Left ventricle myocardium inferior (tissue), 1 donor: ENCODE results near the gene GEMIN4. TPM values are rescaled to one million over a fixed set of nuclear protein-coding genes. Genes with fewer than 3 reads are reported as not detected.

Source experiments
- DNase-seq: peaks from one replicate; pipeline ENCODE4 v3.0.0-alpha.2; 2020
- H3K27ac ChIP-seq: fragments of 200-600 bp; replicated peaks from 2 replicates; pipeline ENCODE4 v1.8.0; 2021
- H3K27me3 ChIP-seq: fragments of 200-600 bp; 2 replicates; pipeline ENCODE4 v1.8.0; 2021; ENCODE audit warnings: low read depth
- H3K36me3 ChIP-seq: fragments of 200-600 bp; 2 replicates; pipeline ENCODE4 v1.8.0; 2021
- H3K4me1 ChIP-seq: fragments of 200-600 bp; 2 replicates; pipeline ENCODE4 v1.8.0; 2021
- H3K4me3 ChIP-seq: fragments of 200-600 bp; 2 replicates; pipeline ENCODE4 v1.8.0; 2021; ENCODE audit warnings: mild to moderate bottlenecking, moderate library complexity
- H3K9me3 ChIP-seq: fragments of 200-600 bp; replicated peaks from 2 replicates; pipeline ENCODE4 v1.8.0; 2021
- intact Hi-C: fragments of 100-400 bp; cut with micrococcal nuclease; formaldehyde crosslinking; loops from one replicate; pipeline ENCODE4 v1.11.0; 2022
- total RNA-seq: library from RNA; stranded (reverse); fragmentation: NEBNext Ultra II Directional; extraction: Animal tissue kit (Norgen Biotek cat#: 25700); gene quantifications from one replicate; pipeline ENCODE4 v1.2.1, GENCODE V29; 2021
- TF ChIP-seq, protein P1 (sequence below): fragments of 200-600 bp; IDR thresholded peaks from 2 replicates; pipeline ENCODE4 v1.8.0; 2021; ENCODE audit warnings: antibody characterized with exemption, mild to moderate bottlenecking, borderline replicate concordance
- donor health status: DM: no; HTN: yes; CAD: no; lungs with severe emphysema.

The GEMIN4 gene
- total RNA-seq, 1 donor from 2014 or later = 11.1 TPM

DNA sequence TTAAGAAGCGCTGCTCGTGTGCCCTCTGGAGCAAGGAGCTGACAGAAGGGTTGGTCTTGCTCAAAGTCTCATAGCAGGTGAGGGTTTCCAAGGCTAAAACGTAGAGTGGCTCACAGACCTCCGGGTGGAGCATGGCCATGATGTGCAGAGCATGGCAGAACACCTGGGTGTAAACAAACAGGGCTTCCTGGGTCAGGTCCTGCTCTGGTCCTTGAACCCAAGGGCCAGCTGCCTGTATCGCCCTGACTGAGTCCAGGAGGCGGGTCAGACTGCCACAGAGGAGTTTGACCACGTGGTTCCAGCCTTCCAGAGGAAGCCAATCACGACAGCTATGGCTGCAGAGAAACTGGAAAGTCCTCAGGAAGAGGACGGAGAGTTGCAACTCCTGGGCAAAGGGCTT lies 7.1 kb downstream of the GEMIN4 start:
- TF ChIP-seq, protein P1, sequence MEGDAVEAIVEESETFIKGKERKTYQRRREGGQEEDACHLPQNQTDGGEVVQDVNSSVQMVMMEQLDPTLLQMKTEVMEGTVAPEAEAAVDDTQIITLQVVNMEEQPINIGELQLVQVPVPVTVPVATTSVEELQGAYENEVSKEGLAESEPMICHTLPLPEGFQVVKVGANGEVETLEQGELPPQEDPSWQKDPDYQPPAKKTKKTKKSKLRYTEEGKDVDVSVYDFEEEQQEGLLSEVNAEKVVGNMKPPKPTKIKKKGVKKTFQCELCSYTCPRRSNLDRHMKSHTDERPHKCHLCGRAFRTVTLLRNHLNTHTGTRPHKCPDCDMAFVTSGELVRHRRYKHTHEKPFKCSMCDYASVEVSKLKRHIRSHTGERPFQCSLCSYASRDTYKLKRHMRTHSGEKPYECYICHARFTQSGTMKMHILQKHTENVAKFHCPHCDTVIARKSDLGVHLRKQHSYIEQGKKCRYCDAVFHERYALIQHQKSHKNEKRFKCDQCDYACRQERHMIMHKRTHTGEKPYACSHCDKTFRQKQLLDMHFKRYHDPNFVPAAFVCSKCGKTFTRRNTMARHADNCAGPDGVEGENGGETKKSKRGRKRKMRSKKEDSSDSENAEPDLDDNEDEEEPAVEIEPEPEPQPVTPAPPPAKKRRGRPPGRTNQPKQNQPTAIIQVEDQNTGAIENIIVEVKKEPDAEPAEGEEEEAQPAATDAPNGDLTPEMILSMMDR = no peak
- no peak overlapping the region for H3K27ac ChIP-seq
- H3K4me1 ChIP-seq = peaks cover 2% of the 10 kb centered on the region
- H3K36me3 ChIP-seq = peaks cover 75% of the 10 kb centered on the region
- intact Hi-C loops = no loop called here
- no peak for DNase-seq
- H3K27me3 ChIP-seq = no peaks in the 10 kb centered on the region
- no peaks in the 10 kb centered on the region for H3K9me3 ChIP-seq
- H3K4me3 ChIP-seq = no peak overlapping the region

DNA sequence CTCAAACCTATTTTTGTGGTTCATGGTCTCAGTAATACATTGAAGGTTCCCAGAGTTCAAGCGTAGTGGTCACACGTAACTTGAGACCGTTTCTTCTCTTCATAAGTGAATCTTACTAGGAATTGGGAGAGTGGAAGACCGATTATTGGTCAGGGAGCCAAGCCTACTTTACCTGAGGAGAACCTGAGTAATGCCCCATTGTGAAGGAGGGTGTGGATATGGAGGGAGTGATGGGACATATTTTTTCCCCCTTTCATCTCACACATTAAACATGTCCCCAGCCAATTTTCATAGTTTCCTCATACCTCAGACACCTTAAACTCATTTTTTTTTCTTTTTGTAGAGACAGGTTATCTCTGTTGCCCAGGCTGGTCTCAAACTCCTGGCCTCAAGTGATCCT lies 8.9 kb downstream of the GEMIN4 start:
- Histone ChIP-seq H3K4me1 (no peaks in the 10 kb centered on the region), H3K36me3 (peaks cover 84% of the 10 kb centered on the region), H3K4me3 (no peak overlapping the region), H3K9me3 (no peaks in the 10 kb centered on the region), H3K27ac (no peak overlapping the region), H3K27me3 (no peaks in the 10 kb centered on the region)
- intact Hi-C loops = no loop called here
- no peak for DNase-seq
- TF ChIP-seq, protein P1 = no peak

GRCh38 chr17:742147-742793 lies 9.8 kb downstream of the GEMIN4 start:
- Histone ChIP-seq H3K4me1 (no peaks in the 10 kb centered on the region), H3K4me3 (no peak overlapping the region), H3K27ac (no peak overlapping the region), H3K9me3 (no peaks in the 10 kb centered on the region), H3K27me3 (no peaks in the 10 kb centered on the region), H3K36me3 (peaks cover 78% of the 10 kb centered on the region)
- TF ChIP-seq, protein P1 = no peak
- intact Hi-C loops = no loop called here
- no peak for DNase-seq

DNA sequence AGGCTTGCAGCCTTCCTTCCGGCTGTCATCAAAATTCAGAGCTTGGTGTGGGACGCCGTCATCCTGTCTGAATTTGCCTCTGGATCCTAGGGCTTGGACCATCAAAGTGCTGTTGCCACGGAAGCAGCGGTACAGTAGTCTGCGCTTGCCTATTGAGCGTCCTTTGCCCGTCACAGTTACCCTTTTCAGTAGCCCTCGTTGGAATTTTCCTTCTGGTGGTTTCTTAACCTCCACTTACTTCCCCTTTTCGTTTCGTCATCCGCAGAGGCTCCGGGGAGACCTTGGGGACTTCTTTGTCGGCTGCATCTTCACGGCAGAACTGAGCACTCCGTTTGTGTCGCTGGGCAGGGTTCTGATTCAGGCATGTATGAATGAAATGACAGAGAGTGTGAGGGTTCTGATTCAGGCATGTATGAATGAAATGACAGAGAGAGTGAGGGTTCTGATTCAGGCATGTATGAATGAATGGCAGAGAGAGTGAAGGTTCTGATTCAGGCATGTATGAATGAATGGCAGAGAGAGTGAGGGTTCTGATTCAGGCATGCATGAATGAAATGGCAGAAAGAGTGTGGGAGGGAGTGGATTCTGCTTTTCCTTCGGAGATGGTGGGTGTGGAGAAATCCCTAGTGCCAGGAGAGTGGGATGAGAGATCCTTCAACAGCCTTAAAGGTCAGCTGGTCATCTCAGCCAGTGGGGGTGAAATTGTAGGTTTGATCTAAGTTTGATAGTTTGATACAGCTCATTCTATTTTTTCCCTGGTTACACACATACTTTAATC lies 11.6 kb downstream of the GEMIN4 start:
- DNase-seq = no peak
- no peaks in the 10 kb centered on the region for H3K27me3 ChIP-seq
- H3K36me3 ChIP-seq = peaks cover 60% of the 10 kb centered on the region
- H3K27ac ChIP-seq = no peak overlapping the region
- no peaks in the 10 kb centered on the region for H3K9me3 ChIP-seq
- TF ChIP-seq, protein P1 = no peak
- no peaks in the 10 kb centered on the region for H3K4me1 ChIP-seq
- intact Hi-C loops = no loop called here
- H3K4me3 ChIP-seq = no peak overlapping the region

GRCh38 chr17:737561-738113 lies 14.4 kb downstream of the GEMIN4 start:
- no peak for DNase-seq
- intact Hi-C loops = no loop called here
- no peaks in the 10 kb centered on the region for H3K27me3 ChIP-seq
- H3K4me1 ChIP-seq = peaks cover 13% of the 10 kb centered on the region
- no peak overlapping the region for H3K27ac ChIP-seq
- TF ChIP-seq, protein P1 = no peak
- H3K4me3 ChIP-seq = no peak overlapping the region
- H3K36me3 ChIP-seq = peaks cover 34% of the 10 kb centered on the region
- no peaks in the 10 kb centered on the region for H3K9me3 ChIP-seq
